Hypothalamus (tissue), 51 donors: ENCODE results near the gene TMEM132D.
"Not testable (repeated sequence)": the region's sequence is repeated elsewhere in the genome, so short reads cannot be mapped to it uniquely, and the experiment has no call there.

ENCODE experiments used
- DNase-seq, 51 donors: peaks; one replicate each; lab custom pipeline; 2025; lab: John Stamatoyannopoulos, UW

TMEM132D gene

GRCh38 chr12:129207084-129207483, 696.7 kb downstream of the TMEM132D start:
- DNase-seq: no peak

GRCh38 chr12:129203456-129203855, 700.4 kb downstream of the TMEM132D start:
- no peak for DNase-seq

GRCh38 chr12:129202109-129202814, 701.6 kb downstream of the TMEM132D start:
- DNase-seq: peak in 1 of 51 donors; percentile 11

GRCh38 chr12:129201029-129201428, 702.8 kb downstream of the TMEM132D start:
- no peak for DNase-seq

GRCh38 chr12:129200576-129200975, 703.2 kb downstream of the TMEM132D start:
- peak in 1 of 51 donors; percentile 4 for DNase-seq

GRCh38 chr12:129196927-129197326, 706.9 kb downstream of the TMEM132D start:
- no peak for DNase-seq

- no peak for DNase-seq
These were observed 708.7 kb downstream of the TMEM132D start for GRCh38 chr12:129195081-129195480.

GRCh38 chr12:129193263-129193871, 710.5 kb downstream of the TMEM132D start:
- no peak for DNase-seq

- DNase-seq: no peak
These were observed 713.0 kb downstream of the TMEM132D start for GRCh38 chr12:129190827-129191226.

GRCh38 chr12:129189879-129190278, 713.9 kb downstream of the TMEM132D start:
- not testable (repeated sequence) for DNase-seq

GRCh38 chr12:129186952-129187351, 716.9 kb downstream of the TMEM132D start:
- DNase-seq: no peak

- DNase-seq: no peak
These were observed 718.0 kb downstream of the TMEM132D start for GRCh38 chr12:129185855-129186254.

GRCh38 chr12:129184127-129184928, 719.5 kb downstream of the TMEM132D start:
- peak in 2 of 51 donors; percentile 4 to 11 for DNase-seq

- DNase-seq: no peak
These were observed 723.8 kb downstream of the TMEM132D start for GRCh38 chr12:129179941-129180553.

- no peak for DNase-seq
These were observed 733.9 kb downstream of the TMEM132D start for GRCh38 chr12:129169928-129170327.

- DNase-seq: no peak
These were observed 740.0 kb downstream of the TMEM132D start for GRCh38 chr12:129163861-129164260.

GRCh38 chr12:129163461-129163860, 740.4 kb downstream of the TMEM132D start:
- DNase-seq: no peak

GRCh38 chr12:129162805-129163204, 741.0 kb downstream of the TMEM132D start:
- no peak for DNase-seq

- DNase-seq: no peak
These were observed 742.3 kb downstream of the TMEM132D start for GRCh38 chr12:129161511-129161910.

- DNase-seq: no peak
These were observed 743.5 kb downstream of the TMEM132D start for GRCh38 chr12:129160282-129160681.
